GM06990 (cell line): Measurements from ENCODE around the gene PSD.
"Not testable (repeated sequence)": the region's sequence is repeated elsewhere in the genome, so short reads cannot be mapped to it uniquely, and the experiment has no call there.

Experiments
- DNase-seq: peaks from one replicate; pipeline ENCODE4 v3.0.0-alpha.2; 2011; ENCODE audit not compliant: insufficient read length; ENCODE audit errors: extremely low read depth
- H3K27me3 ChIP-seq: replicated peaks from 2 replicates; pipeline ENCODE4 v1.6.0; 2011; ENCODE audit warnings: low read length; ENCODE audit not compliant: control insufficient read depth, insufficient read depth
- H3K36me3 ChIP-seq: 2 replicates; pipeline ENCODE4 v1.5.1; 2011; ENCODE audit warnings: low read length; ENCODE audit not compliant: control insufficient read depth, insufficient read depth
- H3K4me3 ChIP-seq: replicated peaks from 2 replicates; pipeline ENCODE4 v1.5.1; 2011; ENCODE audit warnings: low read depth, mild to moderate bottlenecking, control low read depth, low read length
- TF ChIP-seq, protein P1 (sequence below): IDR thresholded peaks from 2 replicates; pipeline ENCODE4 v1.5.1; 2011; ENCODE audit warnings: low read length, control low read depth, mild to moderate bottlenecking, inconsistent platforms; ENCODE audit not compliant: insufficient read depth, poor library complexity, severe bottlenecking

Gene PSD

DNA sequence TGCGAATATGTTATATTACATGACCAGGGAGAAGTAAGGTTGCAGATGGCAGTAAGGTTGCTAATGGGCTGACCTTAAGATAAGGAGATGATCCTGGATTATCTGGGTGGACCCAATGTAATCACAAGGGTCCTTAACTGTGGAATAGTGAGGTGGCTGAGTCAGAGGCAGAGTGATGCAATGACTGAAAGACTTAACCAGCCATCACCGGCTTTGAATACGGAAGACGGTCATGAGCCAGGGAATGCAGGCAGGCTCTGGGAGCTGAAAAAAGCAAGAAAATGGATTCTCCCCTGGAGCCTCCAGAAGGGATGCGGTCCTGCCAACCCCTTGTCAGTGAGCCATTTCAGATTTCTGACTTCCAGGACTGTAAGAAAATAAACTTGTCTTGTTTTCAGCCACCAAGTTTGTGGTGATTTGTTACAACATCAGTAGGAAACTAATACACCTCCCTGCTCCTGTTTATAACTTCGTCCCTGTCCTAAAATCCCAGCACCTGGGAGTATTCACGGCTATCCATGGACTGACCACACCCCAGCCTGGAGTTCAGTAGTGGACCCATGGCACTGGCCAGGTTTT lies 37.4 kb upstream of the PSD start:
- no peak overlapping the region for H3K4me3 ChIP-seq
- H3K27me3 ChIP-seq = no peaks in the 10 kb centered on the region
- peaks cover 4% of the 10 kb centered on the region; the same call in 1 of the 2 replicates for H3K36me3 ChIP-seq
- no peak for DNase-seq
- TF ChIP-seq, protein P1, sequence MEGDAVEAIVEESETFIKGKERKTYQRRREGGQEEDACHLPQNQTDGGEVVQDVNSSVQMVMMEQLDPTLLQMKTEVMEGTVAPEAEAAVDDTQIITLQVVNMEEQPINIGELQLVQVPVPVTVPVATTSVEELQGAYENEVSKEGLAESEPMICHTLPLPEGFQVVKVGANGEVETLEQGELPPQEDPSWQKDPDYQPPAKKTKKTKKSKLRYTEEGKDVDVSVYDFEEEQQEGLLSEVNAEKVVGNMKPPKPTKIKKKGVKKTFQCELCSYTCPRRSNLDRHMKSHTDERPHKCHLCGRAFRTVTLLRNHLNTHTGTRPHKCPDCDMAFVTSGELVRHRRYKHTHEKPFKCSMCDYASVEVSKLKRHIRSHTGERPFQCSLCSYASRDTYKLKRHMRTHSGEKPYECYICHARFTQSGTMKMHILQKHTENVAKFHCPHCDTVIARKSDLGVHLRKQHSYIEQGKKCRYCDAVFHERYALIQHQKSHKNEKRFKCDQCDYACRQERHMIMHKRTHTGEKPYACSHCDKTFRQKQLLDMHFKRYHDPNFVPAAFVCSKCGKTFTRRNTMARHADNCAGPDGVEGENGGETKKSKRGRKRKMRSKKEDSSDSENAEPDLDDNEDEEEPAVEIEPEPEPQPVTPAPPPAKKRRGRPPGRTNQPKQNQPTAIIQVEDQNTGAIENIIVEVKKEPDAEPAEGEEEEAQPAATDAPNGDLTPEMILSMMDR = no peak

- not testable (repeated sequence) for DNase-seq, H3K27me3 ChIP-seq, H3K36me3 ChIP-seq, H3K4me3 ChIP-seq
Measured at GRCh38 chr10:102454662-102455487, 36.3 kb upstream of the PSD start.

GRCh38 chr10:102453502-102453901 lies 34.9 kb upstream of the PSD start:
- H3K27me3 ChIP-seq = no peaks in the 10 kb centered on the region

DNA sequence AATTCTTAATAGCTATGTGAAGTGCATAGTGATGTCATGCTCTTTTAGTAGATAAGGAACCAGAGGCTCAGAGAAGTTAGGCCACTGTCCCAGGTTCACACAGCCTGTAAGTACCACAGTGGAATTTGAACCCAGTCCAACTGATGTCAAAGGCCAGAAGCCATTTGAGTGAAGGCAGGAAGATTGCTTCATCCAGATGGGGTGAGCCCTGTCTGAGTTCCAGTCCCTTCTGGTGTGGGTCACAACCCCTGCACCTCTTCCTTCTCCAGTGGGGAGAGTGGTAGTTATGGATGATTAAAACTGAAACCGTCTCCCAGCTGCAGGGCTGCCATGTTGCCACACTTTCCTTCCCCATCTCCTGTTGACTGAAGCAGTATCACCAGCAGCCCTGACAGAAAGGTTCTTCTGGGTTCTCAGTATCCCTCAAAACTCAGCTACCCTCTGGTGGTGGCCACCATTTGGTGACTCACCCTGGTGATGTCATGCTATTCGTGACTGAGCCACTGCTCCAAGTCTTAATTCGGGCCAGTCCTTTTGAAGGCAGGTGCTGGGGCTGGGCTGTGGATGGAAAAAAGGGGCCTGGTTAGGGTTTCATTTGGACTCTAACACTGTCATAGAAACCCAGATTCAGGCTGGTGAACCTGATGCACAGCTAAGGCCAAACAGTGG lies 34.2 kb upstream of the PSD start:
- H3K27me3 ChIP-seq = no peaks in the 10 kb centered on the region
- H3K36me3 ChIP-seq = peaks cover 4% of the 10 kb centered on the region; the same call in 1 of the 2 replicates
- no peak overlapping the region for H3K4me3 ChIP-seq
- no peak for DNase-seq
- TF ChIP-seq, protein P1 = no peak

More at GRCh38 chr10:102453502-102453901, 34.9 kb upstream of the PSD start:
- Histone ChIP-seq H3K4me3 (no peak overlapping the region), H3K36me3 (peaks cover 4% of the 10 kb centered on the region; the same call in 1 of the 2 replicates)
- DNase-seq = no peak
- TF ChIP-seq, protein P1 = no peak

- H3K4me3 ChIP-seq = peak within 1 kb of the TSS; percentile 89
- peaks cover 4% of the 10 kb centered on the region; the same call in 1 of the 2 replicates for H3K36me3 ChIP-seq
- TF ChIP-seq, protein P1 = no peak
- DNase-seq = no peak
- no peaks in the 10 kb centered on the region for H3K27me3 ChIP-seq
Measured at GRCh38 chr10:102451105-102451969, 32.8 kb upstream of the PSD start, which contains the start of gene C10orf95. C10orf95 (minus strand) TSS chr10:102451543; CDS start chr10:102451093, 450 bp downstream.
